Testis (tissue), 3 donors: ENCODE data around the gene EYS. TPM values are rescaled to one million over a fixed set of nuclear protein-coding genes. Genes with fewer than 3 reads are reported as not detected.

Source experiments
- DNase-seq: peaks from one replicate; pipeline ENCODE4 v3.0.0-alpha.2; 2019
- H3K27ac ChIP-seq, 2 donors: fragments of 200-600 bp; sonication (generic); one replicate each; pipeline ENCODE4 v1.5.1; 2019
- H3K27me3 ChIP-seq: fragments of 200-600 bp; sonication (generic); one replicate; pipeline ENCODE4 v1.5.1; 2019
- H3K36me3 ChIP-seq: fragments of 200-600 bp; sonication (generic); one replicate; pipeline ENCODE4 v1.5.1; 2017; ENCODE audit warnings: low read depth; ENCODE audit errors: missing control alignments
- H3K4me1 ChIP-seq: fragments of 200-600 bp; sonication (generic); one replicate; pipeline ENCODE4 v1.5.1; 2019
- H3K4me3 ChIP-seq, 2 donors: fragments of 200-600 bp; sonication (generic); one replicate each; pipeline ENCODE4 v1.5.1; 2017 to 2019
- H3K9me3 ChIP-seq: fragments of 200-600 bp; sonication (generic); one replicate; pipeline ENCODE4 v1.5.1; 2017
- POLR2A ChIP-seq: fragments of 450-650 bp; IDR thresholded peaks from one replicate; pipeline ENCODE4 v1.6.1; 2017; ENCODE audit warnings: antibody characterized with exemption, mild to moderate bottlenecking, moderate library complexity
- WGBS, 2 donors: methylation state at CpG; one replicate each; pipeline ENCODE4 v1.1.5; 2018; 5-methylcytosine and 5-hydroxymethylcytosine counted together
- intact Hi-C: fragments of 100-400 bp; cut with DNase I; formaldehyde crosslinking; loops from one replicate; pipeline ENCODE4 v1.15.1; 2023; ENCODE audit warnings: low total_unique reads
- polyA plus RNA-seq: library from polyadenylated mRNA; stranded (reverse); fragments of 350-450 nt; fragmentation: Illumina TruSeq; extraction: RNeasy Lipid Tissue Mini Kit (QIAGEN cat#74804); gene quantifications from one replicate; pipeline ENCODE4 v1.2.3, GENCODE V29; 2014; ENCODE audit warnings: low read depth, low replicate concordance; ENCODE audit not compliant: insufficient read depth
- total RNA-seq, 2 donors: library from RNA; depleted of rRNA; stranded (reverse); fragments of >200 nt; gene quantifications; one replicate each; pipeline ENCODE4 v1.2.3, GENCODE V29; 2016
- TF ChIP-seq, protein P1 (sequence below), 3 experiments: fragments of 450-650 bp in 2 of 3; fragments of 200-600 bp in 1 of 3; sonication (generic) in 1 of 3; IDR thresholded peaks; one replicate each; pipeline ENCODE4 v1.5.1; 2016 to 2019; ENCODE audit warnings: antibody characterized with exemption in 3 of 3, mild to moderate bottlenecking in 2 of 3, moderate library complexity in 1 of 3

The EYS gene
- total and polyA plus RNA-seq, 3 donors from 2014 or later, result 1.3 to 2.8 (median 2.6) TPM

DNA sequence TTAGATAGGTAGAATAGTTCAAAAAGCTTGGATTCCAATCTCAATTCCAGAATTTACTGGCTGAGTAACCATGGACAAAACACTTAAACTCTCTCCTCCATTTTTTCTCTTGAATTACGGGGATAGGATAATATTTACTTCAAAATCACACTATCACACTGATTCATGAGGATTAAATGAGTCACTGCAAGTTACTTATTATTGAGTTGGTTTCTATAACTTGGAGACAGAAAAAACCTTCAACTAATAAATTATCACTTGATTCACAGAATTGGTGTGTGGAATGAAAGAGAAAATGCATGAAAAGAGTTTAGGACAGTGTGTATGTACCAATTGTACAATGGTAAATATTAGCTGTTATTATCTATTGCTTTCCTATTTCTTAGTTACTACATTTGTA, 1486.2 kb downstream of the EYS start:
- Histone ChIP-seq H3K27me3 (no peaks in the 10 kb centered on the region), H3K4me1 (no peaks in the 10 kb centered on the region), H3K4me3 (no peak overlapping the region), H3K27ac (no peak overlapping the region), H3K36me3 (no peaks in the 10 kb centered on the region), H3K9me3 (no peaks in the 10 kb centered on the region)
- TF ChIP-seq POLR2A, result no peak
- TF ChIP-seq, protein P1, sequence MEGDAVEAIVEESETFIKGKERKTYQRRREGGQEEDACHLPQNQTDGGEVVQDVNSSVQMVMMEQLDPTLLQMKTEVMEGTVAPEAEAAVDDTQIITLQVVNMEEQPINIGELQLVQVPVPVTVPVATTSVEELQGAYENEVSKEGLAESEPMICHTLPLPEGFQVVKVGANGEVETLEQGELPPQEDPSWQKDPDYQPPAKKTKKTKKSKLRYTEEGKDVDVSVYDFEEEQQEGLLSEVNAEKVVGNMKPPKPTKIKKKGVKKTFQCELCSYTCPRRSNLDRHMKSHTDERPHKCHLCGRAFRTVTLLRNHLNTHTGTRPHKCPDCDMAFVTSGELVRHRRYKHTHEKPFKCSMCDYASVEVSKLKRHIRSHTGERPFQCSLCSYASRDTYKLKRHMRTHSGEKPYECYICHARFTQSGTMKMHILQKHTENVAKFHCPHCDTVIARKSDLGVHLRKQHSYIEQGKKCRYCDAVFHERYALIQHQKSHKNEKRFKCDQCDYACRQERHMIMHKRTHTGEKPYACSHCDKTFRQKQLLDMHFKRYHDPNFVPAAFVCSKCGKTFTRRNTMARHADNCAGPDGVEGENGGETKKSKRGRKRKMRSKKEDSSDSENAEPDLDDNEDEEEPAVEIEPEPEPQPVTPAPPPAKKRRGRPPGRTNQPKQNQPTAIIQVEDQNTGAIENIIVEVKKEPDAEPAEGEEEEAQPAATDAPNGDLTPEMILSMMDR (IDR thresholded peaks at IDR 0.05), result no peak
- WGBS, 2 donors, result 91 to 93% methylated on average over 1 of the region's 1 CpG
- no peak for DNase-seq
- intact Hi-C loops, result no loop called here

DNA sequence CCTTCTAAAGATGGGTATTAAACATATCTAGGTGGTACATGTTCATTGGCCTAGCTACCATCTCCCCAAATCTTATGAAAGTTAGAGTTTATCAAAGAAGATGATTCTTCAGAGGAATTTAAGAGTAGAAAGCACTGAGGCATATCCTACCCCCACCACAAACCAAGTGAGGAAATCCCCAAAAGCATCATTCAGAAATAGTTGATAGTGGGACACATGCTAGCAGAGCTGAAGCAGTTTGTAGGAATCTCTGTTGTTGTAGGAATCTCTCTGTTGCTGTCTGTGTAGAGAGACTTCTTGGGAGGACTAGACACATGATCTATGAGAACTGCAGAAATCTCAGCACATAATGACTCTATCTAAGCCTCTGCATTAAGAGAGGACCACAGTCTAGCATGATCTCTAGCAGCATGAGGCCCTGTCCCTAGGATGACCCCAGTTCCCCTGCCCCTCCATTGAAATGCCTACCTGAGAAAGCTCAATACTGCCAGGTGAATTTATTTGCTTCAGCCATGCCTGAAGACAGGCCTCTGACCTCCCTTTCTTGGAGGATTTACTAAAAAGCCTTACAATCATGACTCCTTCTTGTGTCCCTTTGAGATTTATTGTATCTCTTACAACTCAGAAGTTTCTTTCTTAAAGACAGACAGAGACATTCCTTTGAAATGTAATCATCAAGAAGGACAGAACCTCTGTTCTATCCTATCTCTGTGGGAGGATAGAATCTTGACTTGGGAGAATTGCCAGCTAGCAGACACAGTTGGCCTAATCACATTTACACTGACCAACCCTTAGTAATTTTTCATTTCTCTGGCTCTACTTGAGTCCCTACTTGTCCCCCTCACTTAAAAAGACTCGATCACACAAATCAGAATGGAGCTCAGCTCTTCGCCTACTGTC, 1489.1 kb downstream of the EYS start:
- WGBS, 2 donors, result 40 to 56% methylated on average over 2 of the region's 2 CpGs
- no peaks in the 10 kb centered on the region for H3K27me3 ChIP-seq
- peak; percentile 32 for DNase-seq
- TF ChIP-seq, protein P1 (IDR thresholded peaks at IDR 0.05), result no peak
- no peak for TF ChIP-seq POLR2A
- H3K4me3 ChIP-seq, result no peak overlapping the region
- no peaks in the 10 kb centered on the region for H3K36me3 ChIP-seq
- peak overlapping the region; percentile 67 to 76 for H3K27ac ChIP-seq
- no peaks in the 10 kb centered on the region for H3K9me3 ChIP-seq
- no peaks in the 10 kb centered on the region for H3K4me1 ChIP-seq
- intact Hi-C loops, result no loop called here

DNA sequence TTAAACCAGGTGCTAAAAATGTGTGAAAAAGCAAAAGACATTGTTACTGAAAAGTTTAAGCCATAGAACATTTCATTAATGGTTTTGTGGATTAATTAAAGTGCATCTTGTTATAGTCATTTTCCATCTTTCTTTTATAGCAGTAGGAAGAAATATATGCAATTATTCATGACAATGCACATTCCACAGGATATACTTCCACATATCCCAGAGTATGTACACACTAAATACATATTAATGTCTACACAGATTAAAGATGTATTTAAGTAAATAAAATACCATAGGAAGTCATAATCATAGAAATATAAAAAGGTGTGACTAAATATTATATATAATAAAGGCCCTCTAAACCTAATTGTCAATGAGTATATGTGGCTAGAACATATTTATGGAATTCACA, 1492.7 kb downstream of the EYS start:
- H3K27ac ChIP-seq, result no peak overlapping the region
- DNase-seq, result no peak
- H3K4me3 ChIP-seq, result no peak overlapping the region
- TF ChIP-seq, protein P1 (IDR thresholded peaks at IDR 0.05), result no peak
- no peak for TF ChIP-seq POLR2A
- no peaks in the 10 kb centered on the region for H3K9me3 ChIP-seq
- no peaks in the 10 kb centered on the region for H3K27me3 ChIP-seq
- no peaks in the 10 kb centered on the region for H3K4me1 ChIP-seq
- no peaks in the 10 kb centered on the region for H3K36me3 ChIP-seq
- intact Hi-C loops, result no loop called here

DNA sequence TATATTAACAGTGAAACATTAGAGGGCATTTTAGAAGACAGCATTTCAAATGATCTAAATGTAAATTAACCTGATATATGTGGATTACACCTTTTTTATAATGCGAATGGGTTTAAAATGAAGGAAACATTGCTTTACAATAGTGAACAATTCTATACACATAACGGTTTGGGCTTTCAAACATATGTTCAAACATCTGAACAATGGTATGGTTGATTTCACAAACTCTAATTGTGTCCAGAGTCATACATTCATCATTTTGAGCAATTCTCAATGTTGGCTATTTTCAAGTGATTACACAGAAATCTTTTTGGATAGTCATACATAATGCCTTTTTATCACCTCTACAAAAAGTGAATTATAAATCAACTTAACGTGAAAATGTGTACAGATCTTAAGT, 1493.3 kb downstream of the EYS start:
- Histone ChIP-seq H3K4me1 (no peaks in the 10 kb centered on the region), H3K36me3 (no peaks in the 10 kb centered on the region), H3K9me3 (no peaks in the 10 kb centered on the region), H3K27ac (no peak overlapping the region), H3K4me3 (no peak overlapping the region), H3K27me3 (no peaks in the 10 kb centered on the region)
- intact Hi-C loops, result no loop called here
- no peak for DNase-seq
- 53 to 59% methylated on average over 3 of the region's 3 CpGs for WGBS, 2 donors
- TF ChIP-seq, protein P1 (IDR thresholded peaks at IDR 0.05), result no peak
- TF ChIP-seq POLR2A, result no peak

DNA sequence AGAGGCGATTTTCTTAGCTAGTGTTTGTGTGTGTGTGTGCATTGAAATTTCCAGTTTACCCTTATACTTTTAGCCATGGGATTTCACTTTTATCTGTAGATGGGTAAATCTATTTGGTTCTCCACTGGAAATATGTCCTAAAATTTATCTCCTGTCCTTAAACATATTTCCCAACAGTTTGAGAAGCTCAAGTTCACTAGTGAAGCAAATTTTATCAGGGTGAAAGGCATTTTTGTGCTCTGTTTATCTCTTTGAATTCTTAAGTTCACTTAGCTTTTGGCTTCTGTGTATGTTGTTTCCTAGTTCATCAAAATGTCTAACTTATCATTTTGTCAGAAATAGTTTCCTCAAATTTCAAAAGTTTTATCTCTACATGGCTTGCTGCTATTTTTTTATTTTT, 1509.8 kb downstream of the EYS start:
- WGBS, 2 donors, result 88 to 95% methylated on average over 1 of the region's 1 CpG
- Histone ChIP-seq H3K4me1 (no peaks in the 10 kb centered on the region), H3K27ac (no peak overlapping the region), H3K9me3 (no peaks in the 10 kb centered on the region), H3K4me3 (no peak overlapping the region), H3K27me3 (no peaks in the 10 kb centered on the region), H3K36me3 (no peaks in the 10 kb centered on the region)
- DNase-seq, result no peak
- intact Hi-C loops, result no loop called here
- TF ChIP-seq POLR2A, result no peak
- TF ChIP-seq, protein P1 (IDR thresholded peaks at IDR 0.05), result no peak
